Stimulated activated CD4-positive, alpha-beta T cell treated with anti-CD3 and anti-CD28 coated beads, Interleukin-2, amount 100 ng/mL, for 4 hours (primary cell): Measurements from ENCODE around the gene SELP.

ENCODE experiments used
- DNase-seq: peaks from one replicate; pipeline ENCODE4 v3.0.0-alpha.2; 2020; ENCODE audit warnings: low read depth

SELP gene

GRCh38 chr1:169620565-169620964 lies 9.4 kb downstream of the SELP start:
- DNase-seq: no peak

GRCh38 chr1:169618367-169618766 lies 11.6 kb downstream of the SELP start:
- no peak for DNase-seq

- no peak for DNase-seq
Observed at GRCh38 chr1:169615803-169616202, 14.1 kb downstream of the SELP start.

DNA sequence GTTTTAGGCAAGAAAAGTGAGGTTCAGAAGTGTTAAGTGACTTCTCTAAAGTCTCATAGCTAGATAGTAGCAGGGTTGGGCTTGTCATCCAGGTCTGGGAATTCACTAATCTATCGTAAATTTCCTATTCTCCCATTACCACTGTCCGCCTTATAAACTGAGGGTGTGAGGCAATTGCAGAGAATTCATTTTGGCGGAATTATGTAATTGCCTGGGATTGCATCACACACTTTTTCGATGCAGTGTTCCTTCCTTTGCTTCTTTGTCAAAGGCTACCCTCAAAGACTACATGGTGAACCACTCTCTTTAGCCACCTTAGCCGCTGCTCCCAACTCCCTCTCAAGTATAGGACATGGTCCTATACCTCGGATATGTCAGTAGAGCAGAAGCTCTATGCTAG lies 19.1 kb downstream of the SELP start:
- DNase-seq: no peak

GRCh38 chr1:169610108-169610507 lies 19.8 kb downstream of the SELP start:
- DNase-seq: no peak

GRCh38 chr1:169608226-169608625 lies 21.7 kb downstream of the SELP start:
- no peak for DNase-seq

GRCh38 chr1:169604781-169605560 lies 25.0 kb downstream of the SELP start:
- peak; percentile 33 for DNase-seq

DNA sequence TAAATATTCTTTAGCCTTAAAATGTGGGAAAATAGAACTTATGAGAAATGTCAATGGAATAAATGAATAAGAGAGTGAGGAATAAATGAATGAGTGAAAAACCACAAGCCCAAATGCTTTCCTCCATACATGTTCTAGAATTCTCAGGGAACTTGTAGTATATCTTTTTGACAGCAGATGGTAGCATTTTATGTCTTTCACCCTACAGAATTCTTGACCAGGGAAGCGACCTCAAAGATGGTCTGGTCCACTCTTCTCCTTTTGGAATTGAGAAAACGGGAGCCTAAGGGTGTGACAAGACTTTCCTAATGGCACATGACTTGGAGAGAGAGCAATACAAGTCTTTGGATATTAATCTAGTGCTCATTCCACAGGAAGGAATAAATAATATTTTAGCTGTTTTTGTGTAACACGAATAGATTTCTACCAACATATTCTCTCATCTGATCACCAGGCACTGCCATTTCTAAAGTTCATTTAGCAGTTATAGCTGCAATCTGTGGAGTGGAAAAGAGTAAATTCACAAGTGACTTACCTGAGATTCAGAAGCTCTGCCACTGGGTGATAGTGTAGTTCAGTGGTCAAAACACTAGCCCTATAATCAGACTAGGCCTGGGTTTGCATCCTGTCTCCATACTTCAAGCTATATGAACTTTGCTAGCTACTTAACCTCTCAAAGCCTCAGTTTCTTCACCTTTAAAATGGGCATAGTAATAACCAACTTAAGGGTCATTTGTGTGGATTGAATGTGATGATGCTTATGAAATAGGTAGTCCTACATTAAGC lies 28.6 kb downstream of the SELP start:
- no peak for DNase-seq

GRCh38 chr1:169595764-169596711 lies 33.9 kb downstream of the SELP start:
- DNase-seq: no peak

GRCh38 chr1:169594391-169594790 lies 35.5 kb downstream of the SELP start:
- peak; percentile 36 for DNase-seq

DNA sequence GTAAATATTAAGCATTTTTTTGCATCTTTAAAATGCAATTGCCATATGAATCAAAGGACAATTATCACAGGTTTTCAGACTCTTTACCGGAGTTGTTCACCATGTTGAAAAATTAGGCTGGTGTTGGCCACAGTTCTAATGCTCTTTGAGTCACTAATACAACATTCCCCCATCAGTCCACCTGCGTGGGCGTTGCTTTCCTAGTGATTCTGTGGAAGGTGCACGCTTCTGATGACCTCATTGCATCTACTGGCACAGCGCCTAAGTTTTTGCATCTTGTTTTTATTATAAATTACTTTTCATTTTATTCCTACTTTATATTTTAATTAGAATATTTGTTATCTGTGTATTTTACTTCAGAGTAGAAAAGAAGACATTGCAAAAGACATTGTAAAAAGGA lies 39.0 kb downstream of the SELP start:
- no peak for DNase-seq

- peak; percentile 24 for DNase-seq
Observed at GRCh38 chr1:169588785-169589485, 41.0 kb downstream of the SELP start.

DNA sequence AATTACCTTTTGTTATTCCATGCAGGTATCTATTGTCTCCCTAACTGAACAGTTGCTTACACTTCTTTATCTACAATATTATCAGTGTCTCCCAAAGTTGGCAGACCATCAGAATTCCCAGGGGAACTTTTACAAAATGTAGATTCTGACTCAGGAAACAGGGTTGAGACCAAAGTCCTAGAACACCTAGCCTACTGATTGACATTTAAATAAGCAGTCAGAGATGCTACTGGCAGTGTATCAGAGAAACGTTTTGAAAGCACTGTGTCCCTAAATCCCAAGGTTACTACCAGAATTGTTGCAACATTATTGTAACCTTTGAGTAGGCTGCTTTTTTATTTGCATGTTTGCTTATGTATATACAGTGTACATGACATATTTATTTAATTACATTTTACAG lies 41.8 kb downstream of the SELP start:
- no peak for DNase-seq

DNA sequence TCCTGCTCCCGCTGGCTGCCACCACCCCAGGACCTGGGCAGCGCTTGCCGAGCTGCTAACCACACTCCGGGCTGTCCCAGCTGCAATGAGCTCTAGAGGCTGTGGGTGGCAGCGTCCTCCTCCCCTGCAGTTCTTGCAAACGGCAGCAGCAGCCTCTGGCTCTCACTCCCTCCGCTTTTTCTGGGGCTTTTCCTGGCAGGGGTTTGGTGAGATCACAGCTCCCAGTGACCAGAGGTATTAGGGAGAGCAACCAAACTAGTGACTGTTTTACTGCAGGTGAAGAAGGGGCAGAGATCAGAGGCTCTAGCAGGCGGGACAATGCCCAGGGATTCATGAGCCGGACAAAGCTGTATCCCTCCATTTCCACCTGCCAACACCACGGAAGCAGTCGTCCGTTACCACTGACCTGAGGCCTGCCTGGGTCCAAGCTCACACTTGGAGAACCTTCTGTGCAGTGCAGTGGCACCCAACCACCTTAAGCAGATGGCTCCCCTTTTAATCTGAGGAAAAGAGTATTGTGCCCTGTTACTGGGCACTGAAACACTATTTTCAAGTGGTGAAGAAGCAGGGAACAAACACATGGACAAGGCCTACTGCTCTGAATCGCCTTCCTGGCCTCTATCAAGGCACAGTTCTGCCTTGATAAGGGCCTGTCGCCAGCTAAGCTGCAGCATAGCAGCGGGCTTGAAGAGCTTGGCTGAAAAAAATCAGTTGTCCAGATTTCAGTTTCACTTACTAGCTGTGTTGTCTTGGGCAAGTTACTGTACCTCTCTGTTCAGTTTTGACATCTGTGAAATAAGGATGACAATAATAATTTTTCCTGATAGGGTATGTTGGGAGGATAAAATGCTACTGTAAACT lies 43.3 kb downstream of the SELP start, which contains the start of gene F5:
Gene F5 (minus strand): TSS at position 87 of the 861 bp plus-strand sequence. CDS start 95 bp downstream, outside the sequence.
- DNase-seq: peak; percentile 79

GRCh38 chr1:169586067-169586394 lies 43.9 kb downstream of the SELP start:
- no peak for DNase-seq

GRCh38 chr1:169585181-169585580 lies 44.7 kb downstream of the SELP start:
- DNase-seq: no peak

DNA sequence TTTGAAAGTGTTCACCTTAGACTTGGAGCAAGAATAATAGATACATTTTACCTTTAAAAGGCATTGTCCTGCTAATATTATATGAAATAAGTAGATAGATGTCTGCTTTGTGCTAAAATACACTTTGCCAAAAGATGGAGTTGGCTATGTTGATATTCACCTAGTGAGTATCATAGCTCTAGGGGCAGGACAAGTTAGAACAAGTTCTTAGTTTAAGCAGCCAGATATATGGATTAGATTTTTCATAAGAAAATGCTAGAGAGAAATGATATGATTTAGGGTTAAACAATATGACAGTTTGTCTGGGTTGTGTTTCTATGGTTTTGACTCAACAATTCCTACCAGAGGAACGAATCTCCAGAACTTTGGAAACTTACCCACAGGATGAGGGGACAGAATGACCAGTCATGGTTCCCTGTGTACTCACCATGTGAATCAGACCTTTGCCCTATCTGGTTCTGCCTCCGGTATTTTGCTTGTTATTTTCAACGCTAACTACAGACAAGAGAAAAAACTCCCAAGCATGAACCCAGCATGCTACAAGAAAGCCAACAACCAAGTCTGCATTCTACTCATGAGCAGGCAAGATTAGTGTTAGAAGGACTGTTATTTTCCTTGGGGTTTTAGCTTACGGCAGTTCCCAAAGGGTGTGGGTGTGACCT lies 45.3 kb downstream of the SELP start:
- DNase-seq: peak; percentile 31

DNA sequence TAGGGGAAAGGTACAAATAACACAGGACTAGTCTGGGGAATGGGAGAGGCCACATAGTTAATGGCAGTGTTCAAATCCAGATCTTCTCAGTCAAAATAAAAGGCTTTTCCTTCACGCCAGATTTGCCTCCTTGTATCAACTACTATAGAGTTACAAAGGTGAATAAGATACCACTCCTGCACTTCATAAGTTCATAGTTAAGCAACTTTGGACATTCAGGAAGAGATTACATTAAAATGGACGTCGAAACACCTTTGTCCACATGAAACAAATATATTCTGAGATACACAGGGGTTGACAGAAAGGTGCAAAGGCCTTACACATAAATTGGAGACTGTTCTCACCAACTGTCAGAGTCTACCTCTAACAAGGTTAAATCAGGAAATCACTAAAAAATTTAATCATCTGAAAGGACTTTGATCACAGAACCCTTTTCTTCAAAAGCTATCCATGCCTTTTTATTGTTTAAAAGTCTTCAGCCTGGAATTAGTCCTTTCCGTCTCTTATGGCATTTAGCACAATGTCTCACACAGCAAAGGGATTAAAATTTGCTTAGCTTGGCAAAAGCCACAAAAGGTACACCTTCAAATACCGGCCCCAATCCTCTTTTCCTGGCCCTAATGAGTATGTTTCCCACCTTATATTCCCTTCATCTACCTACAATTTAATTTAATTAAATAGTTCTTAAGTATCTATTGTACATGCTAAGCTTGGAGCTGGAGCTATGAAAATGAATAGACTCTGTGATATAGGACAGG lies 51.8 kb downstream of the SELP start:
- DNase-seq: no peak

- DNase-seq: no peak
Observed at GRCh38 chr1:169576935-169577331, 53.0 kb downstream of the SELP start.
